Occipital lobe (tissue), 2 donors: ENCODE measurements around the gene ZNF672. TPM values are rescaled to one million over a fixed set of nuclear protein-coding genes. Genes with fewer than 3 reads are reported as not detected.
"Not testable (repeated sequence)": the region's sequence is repeated elsewhere in the genome, so short reads cannot be mapped to it uniquely, and the experiment has no call there.

Experiments
- DNase-seq: peaks from one replicate; lab custom pipeline; 2025; lab: John Stamatoyannopoulos, UW
- total RNA-seq: library from RNA; depleted of rRNA; stranded (reverse); fragments of >200 nt; gene quantifications from one replicate; pipeline ENCODE4 v1.2.3, GENCODE V29; 2014

Gene ZNF672
- total RNA-seq, 1 donor from 2014 or later: 14.0 TPM

- DNase-seq: no peak
Observed at GRCh38 chr1:248853663-248854375, 15.8 kb downstream of the ZNF672 start.

DNA sequence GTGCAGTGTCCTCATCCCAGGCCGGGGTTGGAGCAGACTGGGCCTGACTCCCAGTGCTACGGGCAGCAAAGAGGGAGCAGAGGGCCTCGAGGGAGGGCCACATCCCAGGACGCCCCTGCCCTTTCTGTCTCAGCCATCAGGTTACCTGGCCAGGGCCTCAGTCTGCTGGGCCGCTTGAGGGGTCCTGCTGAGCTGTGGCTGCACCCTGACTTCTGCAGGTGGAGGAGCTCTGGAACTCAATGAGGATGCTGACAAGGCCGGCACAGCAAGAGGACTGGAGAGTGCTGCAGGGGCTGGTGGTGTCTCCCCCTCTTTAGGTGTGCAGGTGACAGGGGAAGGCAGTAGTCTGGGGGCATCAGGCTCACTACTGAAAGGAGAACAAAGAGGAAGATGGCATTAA lies 17.6 kb downstream of the ZNF672 start:
- DNase-seq: no peak

DNA sequence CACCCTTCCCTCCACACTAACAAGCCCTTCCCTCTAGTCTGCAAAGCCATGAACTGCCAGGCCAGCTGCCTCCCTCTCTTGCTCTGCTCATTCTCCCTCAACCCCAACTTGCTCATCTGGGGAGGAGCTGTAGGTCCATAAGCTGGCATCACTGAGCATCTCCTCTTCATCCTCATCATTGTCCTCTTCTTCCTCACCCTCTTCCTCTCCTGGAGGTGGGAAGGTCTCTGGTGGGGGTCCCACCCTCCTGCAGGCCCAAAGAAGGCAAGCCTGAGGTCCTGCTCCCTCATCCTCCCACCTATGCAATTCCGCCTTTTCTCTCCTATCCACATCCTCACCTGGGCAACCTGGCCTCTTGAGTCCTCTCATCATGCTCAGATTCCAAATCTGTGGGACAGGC lies 18.2 kb downstream of the ZNF672 start:
- DNase-seq: no peak

DNA sequence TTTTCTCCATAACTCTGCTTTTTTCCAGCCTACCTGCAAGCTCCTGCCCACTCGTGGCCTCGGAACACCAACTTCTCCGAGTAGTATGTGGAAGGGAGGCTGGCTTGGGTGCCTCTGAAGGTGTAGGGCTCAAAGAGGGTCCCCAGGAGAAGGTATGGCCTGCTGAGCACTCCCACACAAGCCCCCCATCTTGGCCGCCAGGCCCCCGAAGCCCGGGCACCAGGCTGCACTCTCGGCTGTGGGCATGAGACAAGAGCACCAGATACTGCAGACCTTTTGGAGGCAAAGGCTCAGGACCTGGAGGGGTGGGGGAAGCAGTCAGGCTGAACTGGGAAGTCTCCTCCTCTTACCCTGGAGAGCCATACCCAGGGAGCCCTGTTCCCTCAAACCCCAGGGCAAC lies 19.2 kb downstream of the ZNF672 start:
- no peak for DNase-seq

DNA sequence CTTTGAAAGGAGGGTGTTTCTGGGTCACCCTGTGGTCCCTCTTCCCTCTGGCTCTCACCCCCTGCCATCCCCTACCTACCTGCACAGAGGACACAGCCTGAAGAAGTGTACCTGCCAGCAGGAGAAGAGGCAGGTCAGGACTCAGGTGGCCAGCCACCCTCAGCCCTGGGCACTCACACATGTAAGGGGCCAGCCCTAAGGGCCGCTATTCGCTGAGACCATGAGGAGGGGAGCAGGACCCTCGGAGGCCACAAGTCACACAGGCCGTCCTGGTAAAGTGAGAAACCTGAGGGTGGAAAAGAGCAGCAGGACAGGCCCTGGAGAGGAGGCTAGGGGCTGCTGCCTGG lies 19.7 kb downstream of the ZNF672 start:
- DNase-seq: no peak

DNA sequence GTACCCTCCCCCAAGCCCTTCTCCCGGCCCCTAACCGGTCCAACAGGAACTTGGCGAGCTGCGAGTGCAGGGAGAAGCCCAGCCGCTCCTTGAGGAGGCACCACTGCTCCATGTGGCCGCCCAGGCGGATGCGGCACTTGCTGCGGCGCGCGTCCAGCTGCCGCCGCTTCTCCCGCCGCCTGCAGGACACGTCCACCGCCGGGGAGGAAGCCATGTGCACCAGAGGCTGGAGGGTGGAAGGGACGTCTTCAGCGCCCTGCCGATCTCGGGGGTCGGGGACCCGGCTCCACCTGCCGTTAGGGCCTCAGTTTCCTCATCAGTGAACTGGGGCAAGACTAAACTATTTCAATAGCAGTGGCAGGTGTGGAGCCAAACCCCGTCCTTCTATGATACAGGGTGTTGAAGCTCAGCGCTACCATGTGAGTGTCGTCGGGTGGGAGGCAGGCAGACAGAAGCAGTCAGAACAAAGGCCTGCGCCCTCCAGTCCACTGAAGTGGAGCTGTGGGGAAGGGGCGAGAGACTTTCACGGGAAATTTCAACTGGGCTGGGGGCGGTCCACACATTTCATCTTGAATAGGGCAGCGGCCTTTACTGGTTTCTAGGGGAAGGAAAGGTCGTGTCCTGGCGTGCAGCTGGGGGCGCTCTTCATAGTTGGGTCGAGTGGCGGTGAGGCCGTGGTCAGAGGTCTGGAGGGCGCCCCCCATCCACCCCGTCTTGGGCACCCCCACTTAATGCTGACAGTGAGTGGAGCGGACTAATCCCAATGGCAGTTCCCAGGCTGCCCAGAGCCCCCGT lies 20.3 kb downstream of the ZNF672 start:
- DNase-seq: peak; percentile 35

- DNase-seq: peak; percentile 95
Observed at GRCh38 chr1:248858891-248859889, 21.2 kb downstream of the ZNF672 start, which contains the start of gene ZNF692. TSS of gene ZNF692 (minus strand) at chr1:248859085. CDS start at chr1:248858309, 776 bp downstream.

- no peak for DNase-seq
Observed at GRCh38 chr1:248860007-248860406, 22.0 kb downstream of the ZNF672 start.

- DNase-seq: no peak
Observed at GRCh38 chr1:248861616-248862015, 23.6 kb downstream of the ZNF672 start.

DNA sequence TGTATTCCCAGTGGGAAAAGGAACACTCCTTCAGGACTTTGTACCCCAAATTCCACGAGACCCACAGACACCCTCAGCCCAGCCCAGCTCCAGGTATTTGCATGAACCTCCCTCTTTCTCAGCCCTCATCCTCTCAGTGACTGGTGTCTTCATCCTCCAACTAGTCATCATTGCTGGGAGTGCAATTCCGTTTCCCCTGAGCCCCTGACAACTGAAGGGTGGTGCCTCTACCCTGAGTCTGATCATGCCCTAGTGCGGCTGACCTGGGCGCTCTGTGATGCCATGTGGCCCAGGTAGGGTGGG lies 24.6 kb downstream of the ZNF672 start:
- DNase-seq: no peak

DNA sequence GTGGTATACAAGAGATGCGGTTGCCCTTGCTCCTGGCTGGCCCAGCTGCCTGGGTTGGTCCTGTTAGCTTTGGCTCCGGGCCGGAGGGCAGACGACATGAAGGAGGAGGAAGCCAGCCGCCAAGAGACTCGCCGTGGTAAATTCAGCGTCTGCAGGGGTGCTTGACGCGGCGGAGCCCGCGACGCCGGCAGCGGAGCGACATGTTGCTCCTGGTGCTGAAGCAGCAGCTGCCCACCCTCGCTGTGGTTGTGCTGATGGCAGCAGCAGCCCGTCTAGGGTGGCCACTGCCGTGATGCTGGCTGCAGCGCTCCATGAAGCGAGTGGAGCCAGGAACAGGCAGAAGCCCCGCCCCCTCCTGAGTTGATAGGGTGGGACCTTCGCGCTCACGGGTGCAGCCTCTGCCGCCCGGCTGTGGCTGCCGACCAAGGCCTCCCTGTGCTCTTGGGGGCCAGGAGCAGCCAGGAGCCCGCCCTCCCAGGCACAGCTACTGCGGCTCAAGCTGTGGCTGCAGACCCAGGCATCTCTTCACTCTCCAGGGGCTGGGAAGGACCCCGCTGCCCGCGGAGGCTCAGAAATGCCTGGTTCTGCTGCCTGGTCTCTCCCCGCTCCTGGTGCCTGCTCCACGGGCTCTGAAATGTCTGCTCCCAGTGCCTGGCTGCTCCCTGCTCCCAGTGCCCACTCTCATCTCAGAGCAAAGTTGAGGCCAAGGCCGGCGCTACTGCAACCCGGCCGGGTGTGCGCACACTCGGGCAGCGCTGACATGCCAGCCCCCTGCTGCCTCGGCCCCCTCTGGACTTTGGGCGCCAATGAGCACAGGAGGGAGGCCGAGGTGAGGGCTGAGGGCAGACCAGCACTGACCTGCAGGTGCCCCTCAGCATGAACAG lies 25.2 kb downstream of the ZNF672 start:
- DNase-seq: peak; percentile 79

GRCh38 chr1:248871837-248872401 lies 33.9 kb downstream of the ZNF672 start:
- no peak for DNase-seq

- peak; percentile 42 for DNase-seq
Observed at GRCh38 chr1:248872752-248873408, 34.9 kb downstream of the ZNF672 start.

DNA sequence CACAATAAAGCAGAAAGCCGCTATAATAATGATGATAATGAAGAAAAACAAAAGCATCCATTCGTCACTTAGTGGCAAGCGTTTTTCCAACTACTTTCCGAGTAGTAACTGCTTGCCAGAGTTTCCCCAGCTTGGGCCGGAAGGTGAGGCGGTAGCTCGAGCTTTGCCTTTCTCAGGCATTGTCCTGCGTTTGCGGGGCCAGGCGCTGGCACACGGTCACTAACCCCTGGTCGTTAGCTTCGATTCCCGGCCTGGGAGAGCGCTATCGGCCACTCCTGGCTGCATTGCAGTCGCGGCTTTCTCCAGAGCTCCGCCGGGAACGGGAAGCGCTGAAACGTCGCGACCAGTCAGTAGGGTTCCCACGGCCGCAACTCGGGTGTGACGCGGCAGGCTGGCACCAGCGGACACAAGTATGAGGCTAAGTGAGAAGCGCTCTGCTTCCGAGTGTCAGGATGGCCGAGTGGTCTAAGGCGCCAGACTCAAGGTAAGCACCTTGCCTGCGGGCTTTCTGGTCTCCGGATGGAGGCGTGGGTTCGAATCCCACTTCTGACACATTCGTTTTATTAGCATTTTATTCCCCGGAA lies 35.5 kb downstream of the ZNF672 start:
- DNase-seq: peak; percentile 94

GRCh38 chr1:248873993-248874533 lies 36.0 kb downstream of the ZNF672 start:
- peak; percentile 75 for DNase-seq

GRCh38 chr1:248881261-248881660 lies 43.2 kb downstream of the ZNF672 start:
- DNase-seq: no peak

DNA sequence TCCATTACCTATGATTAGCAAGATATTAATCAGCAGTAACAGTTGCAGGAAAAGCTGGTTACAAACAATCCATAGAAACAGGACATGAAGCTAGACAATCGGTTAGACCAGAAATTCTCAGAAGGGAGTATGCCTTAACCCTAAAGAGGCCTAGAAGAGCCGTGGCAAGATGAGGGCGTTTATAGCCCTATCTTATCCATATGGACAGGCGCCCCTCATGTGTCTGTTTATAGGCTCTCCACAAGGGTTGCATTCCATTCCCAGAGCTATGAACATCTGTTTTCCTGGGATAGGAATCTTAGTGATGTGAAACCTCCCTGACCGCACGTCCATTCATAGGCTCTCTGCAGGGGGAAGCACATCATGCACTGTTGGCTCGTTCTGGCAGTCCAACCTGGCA lies 44.4 kb downstream of the ZNF672 start:
- not testable (repeated sequence) for DNase-seq

- no peak for DNase-seq
Observed at GRCh38 chr1:248884632-248885295, 46.7 kb downstream of the ZNF672 start.

- no peak for DNase-seq
Observed at GRCh38 chr1:248885646-248886045, 47.6 kb downstream of the ZNF672 start.
